HG02642 (cell line): Measurements from ENCODE around the gene KAT2B.

Experiments used
- ATAC-seq: cut with Tn5 transposase; IDR thresholded peaks from one replicate; pipeline ENCODE4 v1.9.1; 2021; ENCODE audit warnings: mild to moderate bottlenecking; ENCODE audit not compliant: unreplicated experiment, poor library complexity

KAT2B gene

GRCh38 chr3:20136231-20136630 is 96.0 kb downstream of the KAT2B start:
- no peak for ATAC-seq

DNA sequence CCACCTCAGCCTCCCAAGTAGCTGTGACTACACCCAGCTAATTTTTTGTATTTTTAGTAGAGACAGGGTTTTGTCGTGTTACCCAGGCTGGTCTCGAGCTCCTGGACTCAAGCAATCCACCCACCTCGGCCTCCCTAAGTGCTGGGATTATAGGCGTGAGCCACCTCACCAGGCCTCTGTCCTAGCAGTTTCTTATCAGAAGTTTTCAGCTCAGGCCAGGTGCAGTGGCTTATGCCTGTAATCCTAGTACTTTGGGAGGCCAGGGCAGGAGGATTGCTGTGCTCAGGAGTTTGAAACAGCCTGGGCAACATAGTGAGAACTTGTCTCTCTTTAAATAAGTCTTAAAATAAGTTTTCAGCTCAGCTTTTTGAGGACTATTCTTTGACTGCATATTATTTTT is 97.4 kb downstream of the KAT2B start:
- no peak for ATAC-seq

GRCh38 chr3:20140881-20141280 is 100.6 kb downstream of the KAT2B start:
- ATAC-seq = no peak

- ATAC-seq = no peak
Observed at GRCh38 chr3:20141316-20141715, 101.1 kb downstream of the KAT2B start.

DNA sequence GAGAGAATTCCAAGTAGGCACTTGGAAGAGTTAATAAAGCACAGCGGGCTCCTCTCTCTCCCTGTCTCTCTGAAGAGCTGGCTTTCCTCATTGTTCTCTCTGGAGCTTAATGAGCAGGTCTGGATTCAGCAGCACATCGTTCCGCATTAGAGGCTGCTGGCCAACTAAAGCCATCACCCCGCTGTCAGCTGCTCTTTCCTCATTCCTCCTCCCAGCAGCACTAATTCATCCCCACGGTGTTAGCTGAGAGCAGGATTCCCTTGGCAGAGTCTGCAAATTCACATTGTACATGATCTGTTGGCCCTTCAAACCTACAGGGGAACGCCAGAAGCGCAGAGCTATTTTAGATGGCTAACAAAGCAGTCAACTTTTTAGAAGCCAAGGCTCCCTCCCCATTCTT is 101.6 kb downstream of the KAT2B start:
- no peak for ATAC-seq

DNA sequence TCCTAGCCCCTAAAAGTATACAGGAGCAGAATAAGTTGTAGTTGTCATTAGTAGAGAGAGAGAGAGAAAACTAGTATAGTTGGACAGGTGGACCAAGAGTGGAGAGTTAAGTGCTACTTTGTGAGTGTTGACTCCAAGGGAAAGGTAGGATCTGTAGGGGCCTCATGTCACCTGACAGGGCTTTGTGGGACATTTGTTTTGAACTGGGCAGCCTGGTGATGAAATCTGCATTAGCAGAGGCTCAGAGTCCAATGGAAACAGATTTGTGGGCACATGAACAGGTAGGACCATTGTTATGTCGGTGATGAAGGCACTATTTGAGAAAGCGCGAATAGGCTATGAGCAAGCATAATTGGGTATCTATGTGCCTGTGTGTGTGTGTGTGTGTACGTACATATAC is 102.3 kb downstream of the KAT2B start:
- no peak for ATAC-seq

GRCh38 chr3:20143519-20143918 is 103.3 kb downstream of the KAT2B start:
- no peak for ATAC-seq

- ATAC-seq = no peak
Observed at GRCh38 chr3:20145874-20146273, 105.6 kb downstream of the KAT2B start.

- ATAC-seq = no peak
Observed at GRCh38 chr3:20146301-20146700, 106.1 kb downstream of the KAT2B start.

GRCh38 chr3:20147361-20147760 is 107.1 kb downstream of the KAT2B start:
- no peak for ATAC-seq

DNA sequence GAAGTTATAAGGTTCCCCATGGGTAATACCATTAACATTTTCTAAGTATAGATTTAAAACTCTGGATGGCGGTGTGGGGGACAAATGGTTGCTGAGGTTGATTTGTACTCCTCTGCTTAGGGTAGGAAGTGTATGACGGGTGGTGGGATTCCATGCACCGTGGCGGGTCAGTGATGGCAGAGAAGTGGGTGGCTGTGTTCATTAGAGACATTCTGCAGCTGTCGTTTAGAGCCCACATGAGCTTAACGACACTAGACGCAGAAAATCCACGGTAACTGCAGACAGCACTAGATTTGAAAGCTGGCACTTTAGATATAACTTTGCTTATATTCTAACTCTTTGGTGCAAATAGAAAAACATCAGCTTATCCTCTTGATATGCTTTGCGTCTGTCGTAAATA is 108.2 kb downstream of the KAT2B start:
- ATAC-seq = no peak

DNA sequence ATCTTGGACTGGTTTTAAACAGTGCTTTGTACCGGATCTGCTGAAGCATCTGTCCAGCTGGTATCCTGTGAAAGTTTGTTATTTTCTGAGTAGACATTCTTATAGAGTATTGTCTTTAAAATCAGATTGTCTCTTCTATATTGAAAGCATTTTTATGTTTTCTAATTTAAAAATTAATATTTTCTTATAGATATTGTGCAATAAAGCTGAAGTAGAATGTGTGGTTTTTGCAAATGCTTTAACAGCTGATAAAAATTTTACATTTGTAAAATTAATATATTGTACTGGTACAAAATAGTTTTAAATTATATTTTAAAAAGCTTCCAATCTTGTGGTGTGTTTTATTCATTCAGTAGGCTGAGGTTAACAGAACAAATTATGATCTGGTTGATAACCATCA is 113.8 kb downstream of the KAT2B start:
- ATAC-seq = no peak

DNA sequence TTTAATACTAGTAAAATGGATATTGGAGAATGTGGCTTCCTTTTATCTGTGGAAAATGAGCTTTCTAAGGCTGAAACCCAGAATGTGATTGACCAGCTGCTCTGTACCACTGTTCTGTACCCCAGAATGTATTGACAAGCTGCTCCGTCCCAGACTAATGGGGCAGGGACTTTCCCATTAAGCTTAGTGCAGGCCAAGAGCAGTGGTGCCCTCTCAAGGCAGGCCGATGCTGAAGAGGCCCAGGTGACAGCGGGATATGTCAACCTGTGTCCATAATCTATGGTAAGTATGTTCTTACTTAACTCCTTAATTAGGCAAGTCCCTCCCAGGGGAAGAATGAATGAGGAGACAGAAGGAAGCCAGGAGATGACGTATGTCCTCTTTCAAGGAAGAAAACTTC is 114.7 kb downstream of the KAT2B start:
- no peak for ATAC-seq

DNA sequence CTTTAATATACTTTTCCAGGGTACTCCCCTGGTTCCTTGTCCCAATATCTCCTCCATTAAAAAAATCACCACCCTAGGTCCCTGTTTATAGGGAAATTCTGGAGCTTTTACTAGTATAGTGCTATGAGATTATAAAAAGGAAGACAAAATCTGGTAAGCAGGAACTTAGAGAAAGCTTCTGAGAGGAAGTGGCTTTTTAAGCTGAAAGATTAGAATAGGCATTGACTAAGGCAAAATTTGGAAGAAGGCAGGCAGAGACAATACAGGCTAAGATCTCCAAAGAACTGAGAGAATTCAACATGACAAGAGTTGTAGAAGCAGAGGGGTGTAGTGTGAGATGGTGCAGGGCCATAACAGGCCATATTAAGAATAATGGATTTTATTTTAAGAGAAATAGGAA is 120.0 kb downstream of the KAT2B start:
- ATAC-seq = no peak

- ATAC-seq = no peak
Observed at GRCh38 chr3:20161714-20162113, 121.5 kb downstream of the KAT2B start.

DNA sequence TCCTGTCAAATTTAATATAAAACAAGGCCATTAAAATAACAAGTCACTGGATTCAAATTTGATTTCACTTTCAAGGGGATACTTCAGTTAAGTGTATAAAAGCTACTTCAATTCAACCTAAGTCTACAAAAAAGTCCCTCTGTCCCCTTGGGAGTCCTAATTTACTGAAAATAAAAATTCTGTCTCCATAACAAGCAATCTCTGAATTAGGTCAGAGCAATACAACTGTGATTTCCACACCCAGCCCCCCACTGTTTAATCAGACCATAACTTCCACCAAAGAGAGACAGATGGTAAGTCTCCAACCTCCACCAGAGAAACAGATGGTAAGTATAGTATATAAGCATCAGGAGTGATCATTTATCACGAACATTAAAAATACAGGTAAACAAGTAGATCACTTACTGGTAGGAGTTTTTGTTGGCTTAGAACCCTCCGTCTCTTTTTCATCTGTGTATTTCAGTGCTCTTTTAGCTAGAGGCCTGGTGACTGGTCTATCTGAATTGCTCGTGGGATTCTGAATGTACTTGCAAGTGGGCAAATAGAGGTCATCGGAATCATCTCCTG is 133.7 kb downstream of the KAT2B start:
- ATAC-seq = no peak

- ATAC-seq = no peak
Observed at GRCh38 chr3:20181276-20181675, 141.0 kb downstream of the KAT2B start.

DNA sequence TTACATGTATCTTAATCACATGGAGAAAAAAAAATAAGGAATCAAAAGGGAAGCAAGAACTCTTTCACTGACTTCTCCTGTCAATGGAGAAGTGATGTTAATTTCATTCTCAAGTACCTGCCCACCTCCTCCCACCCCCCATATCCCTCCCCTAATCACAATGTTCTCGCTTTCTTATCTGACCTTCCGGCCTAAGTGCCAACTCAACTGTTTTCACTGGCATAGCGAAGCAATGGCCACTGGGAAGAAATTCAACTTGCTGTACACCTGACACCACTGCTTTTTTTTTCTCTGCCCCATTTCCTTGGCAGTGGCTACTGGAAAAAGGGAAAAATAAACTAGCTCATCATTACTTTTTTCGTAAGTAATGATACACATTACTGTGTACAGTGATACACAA is 142.0 kb downstream of the KAT2B start:
- no peak for ATAC-seq

DNA sequence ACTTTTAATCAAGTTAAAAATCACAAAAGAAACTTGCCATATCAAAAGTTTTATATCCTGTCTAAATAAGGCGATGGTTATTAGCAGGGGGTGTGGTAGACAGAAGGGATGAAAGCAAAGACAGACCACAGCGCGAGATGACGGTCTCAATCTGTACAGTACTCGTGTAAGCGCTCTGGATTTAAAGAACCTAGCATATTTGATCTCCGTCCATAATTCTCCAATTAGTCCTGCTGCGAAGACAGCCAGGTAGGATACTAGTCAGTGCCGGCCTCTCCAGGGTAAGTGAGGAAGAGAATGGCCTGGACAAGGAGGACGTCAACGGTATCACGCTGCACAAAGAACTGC is 145.1 kb downstream of the KAT2B start:
- peak; percentile 8 for ATAC-seq

GRCh38 chr3:20185679-20186599 is 145.7 kb downstream of the KAT2B start, which contains the start of gene SGO1:
TSS of gene SGO1 (minus strand) at chr3:20186206. CDS start at chr3:20184027, 2,179 bp downstream.
- peak; percentile 97 for ATAC-seq

DNA sequence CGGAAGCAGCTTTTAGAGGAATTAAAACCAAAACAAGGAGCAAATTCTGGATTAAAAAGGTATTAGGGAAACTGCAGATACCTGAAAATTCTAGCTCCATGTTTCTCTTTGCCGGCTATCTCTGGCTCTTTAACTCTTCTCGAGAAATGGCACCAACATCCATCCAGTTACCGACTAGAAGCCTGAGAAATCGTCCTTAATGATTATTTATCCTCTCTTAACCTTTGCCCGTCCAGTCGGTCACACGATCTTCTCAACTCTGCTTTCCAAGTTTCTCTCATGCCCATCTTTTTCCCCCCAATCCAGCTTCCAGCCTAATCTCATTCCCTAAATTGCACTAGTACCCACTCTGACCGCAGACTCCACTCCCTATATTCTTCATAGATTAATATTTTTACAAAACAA is 146.4 kb downstream of the KAT2B start:
- peak; percentile 11 for ATAC-seq

DNA sequence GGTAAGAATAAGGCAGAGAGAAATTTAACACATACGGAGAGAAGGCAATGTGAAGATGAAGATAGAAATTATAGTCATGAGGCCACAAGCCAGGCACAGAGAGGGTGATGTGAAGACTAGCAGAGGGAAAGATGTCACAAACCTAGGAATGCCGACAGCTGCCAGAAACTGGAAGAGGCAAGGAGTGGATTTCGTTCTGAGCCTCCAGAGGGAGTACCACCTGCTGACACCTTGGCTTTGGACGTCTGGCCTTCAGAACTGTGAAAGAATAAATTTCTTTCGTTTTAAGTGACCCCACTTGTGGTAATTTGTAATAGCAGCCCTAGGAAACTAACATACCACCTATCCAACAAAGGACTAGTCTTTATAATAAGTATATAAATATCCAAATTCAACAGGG is 150.7 kb downstream of the KAT2B start:
- ATAC-seq = no peak
